Endothelial cell of hepatic sinusoid (primary cell): Measurements from ENCODE around the gene ZNF227.
"Not testable (repeated sequence)": the region's sequence is repeated elsewhere in the genome, so short reads cannot be mapped to it uniquely, and the experiment has no call there.

Experiments used
- in situ Hi-C: cut with HindIII; loops from 2 replicates; pipeline ENCODE4 v1.10.0; 2017; ENCODE audit warnings: low sequenced_read_pairs

ZNF227 gene

GRCh38 chr19:44236384-44236783 lies 24.1 kb downstream of the ZNF227 start:
- in situ Hi-C loops, result no loop called here

- in situ Hi-C loops, result not testable (repeated sequence)
Measured at GRCh38 chr19:44252332-44252731, 40.0 kb downstream of the ZNF227 start.

- in situ Hi-C loops, result not testable (repeated sequence)
Measured at GRCh38 chr19:44253392-44253791, 41.1 kb downstream of the ZNF227 start.

- in situ Hi-C loops, result no loop called here
Measured at GRCh38 chr19:44254496-44254895, 42.2 kb downstream of the ZNF227 start.

- in situ Hi-C loops, result no loop called here
Measured at GRCh38 chr19:44255705-44256411, 43.5 kb downstream of the ZNF227 start.

GRCh38 chr19:44258136-44258535 lies 45.8 kb downstream of the ZNF227 start:
- in situ Hi-C loops, result no loop called here

- in situ Hi-C loops, result no loop called here
Measured at GRCh38 chr19:44258835-44259413, 46.6 kb downstream of the ZNF227 start.

GRCh38 chr19:44260343-44260681 lies 48.0 kb downstream of the ZNF227 start:
- in situ Hi-C loops, result no loop called here

GRCh38 chr19:44260695-44261446 lies 48.5 kb downstream of the ZNF227 start:
- in situ Hi-C loops, result no loop called here

GRCh38 chr19:44277331-44277730 lies 65.0 kb downstream of the ZNF227 start:
- in situ Hi-C loops, result no loop called here

GRCh38 chr19:44278181-44278690 lies 65.9 kb downstream of the ZNF227 start:
- in situ Hi-C loops, result no loop called here

- in situ Hi-C loops, result no loop called here
Measured at GRCh38 chr19:44280916-44281315, 68.6 kb downstream of the ZNF227 start.

- in situ Hi-C loops, result no loop called here
Measured at GRCh38 chr19:44282846-44283245, 70.5 kb downstream of the ZNF227 start.

GRCh38 chr19:44284968-44285367 lies 72.6 kb downstream of the ZNF227 start:
- in situ Hi-C loops, result no loop called here
